IMR-90 (cell line): ENCODE results near the gene ABTB2.

ENCODE experiments used
- CEBPB ChIP-seq: IDR thresholded peaks from 2 replicates; pipeline ENCODE4 v1.6.1; 2012; ENCODE audit warnings: low read depth, low read length, improper control_type of control experiment
- CTCF ChIP-seq: conservative IDR thresholded peaks from 2 replicates; pipeline ENCODE4 v1.5.1; 2012; ENCODE audit warnings: mild to moderate bottlenecking, low read depth, low read length, improper control_type of control experiment
- NFE2L2 ChIP-seq: fragments of 150-350 bp; IDR thresholded peaks from 2 replicates; pipeline ENCODE4 v1.6.1; 2016; ENCODE audit warnings: low read depth, mild to moderate bottlenecking, low read length
- POLR2A ChIP-seq: IDR thresholded peaks from 2 replicates; pipeline ENCODE4 v1.6.1; 2012; ENCODE audit warnings: mild to moderate bottlenecking, low read depth, low read length
- SMC3 ChIP-seq: fragments of 150-350 bp; IDR thresholded peaks from 2 replicates; pipeline ENCODE4 v1.6.1; 2016; ENCODE audit warnings: low read depth, mild to moderate bottlenecking, antibody characterized with exemption, low read length, moderate library complexity

DNA sequence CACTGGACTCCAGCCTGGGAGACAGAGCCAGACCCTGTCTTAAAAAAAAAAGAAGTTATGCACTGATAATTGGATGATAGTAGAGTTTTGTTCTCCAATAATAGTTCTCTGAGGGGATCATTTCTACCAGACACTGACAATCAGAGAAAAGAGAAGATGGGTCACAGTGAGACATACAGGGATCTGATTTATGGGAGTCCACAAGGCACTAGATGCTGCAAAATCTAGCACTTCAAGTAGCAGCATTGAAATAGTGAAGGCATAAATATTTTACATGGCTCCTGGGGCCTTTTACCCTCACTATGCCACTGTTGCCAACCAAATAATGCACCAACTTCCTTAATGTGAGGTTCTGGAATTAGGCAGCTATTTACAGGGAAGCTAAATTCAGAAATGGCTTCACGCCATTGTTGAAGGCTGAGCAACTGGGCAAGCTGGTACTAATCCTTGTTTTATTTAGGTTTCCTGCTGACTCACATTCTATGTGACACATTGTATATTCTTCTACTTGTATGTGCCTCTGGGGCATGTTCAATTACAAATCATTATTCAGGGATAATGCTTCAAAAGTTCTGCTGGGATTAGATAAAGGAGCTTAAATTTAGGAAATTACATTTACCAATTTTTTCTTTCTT is 38.2 kb upstream of the ABTB2 start:
- TF ChIP-seq CTCF (no peak), POLR2A (no peak), SMC3 (no peak), CEBPB (no peak), NFE2L2 (no peak)
